Keratinocyte (primary cell): Measurements from ENCODE around the gene CCDC167. TPM values are rescaled to one million over a fixed set of nuclear protein-coding genes. Genes with fewer than 3 reads are reported as not detected.

Experiments used
- DNase-seq: peaks from one replicate; pipeline ENCODE4 v3.0.0-alpha.2; 2011; ENCODE audit warnings: low read depth, missing footprints, low spot score
- FAIRE-seq: peaks from 2 replicates; lab custom pipeline; 2011; peaks lifted over from hg19 to GRCh38; lab: Jason Lieb, UNC
- H2AFZ ChIP-seq: 2 replicates; pipeline ENCODE4 v1.6.0; 2012; ENCODE audit warnings: low read length, control low read depth, inconsistent platforms; ENCODE audit not compliant: control insufficient read depth
- H3K27ac ChIP-seq: 2 replicates; pipeline ENCODE4 v1.5.1; 2011; ENCODE audit warnings: low read length; ENCODE audit not compliant: control insufficient read depth, insufficient read depth
- H3K27me3 ChIP-seq: 3 replicates; pipeline ENCODE4 v1.6.0; 2011; ENCODE audit warnings: low read length; ENCODE audit not compliant: control insufficient read depth, insufficient read depth; ENCODE audit errors: extremely low read depth
- H3K36me3 ChIP-seq, 2 experiments: 2 replicates in 1 of 2; 3 replicates in 1 of 2; pipeline ENCODE4 v1.5.1; 2011; ENCODE audit warnings: low read length in 2 of 2, mild to moderate bottlenecking in 1 of 2; ENCODE audit not compliant: control insufficient read depth in 2 of 2, insufficient read depth in 2 of 2; ENCODE audit errors: extremely low read depth in 1 of 2
- H3K4me1 ChIP-seq: 3 replicates; pipeline ENCODE4 v1.5.1; 2011; ENCODE audit warnings: low read length; ENCODE audit not compliant: control insufficient read depth, insufficient read depth; ENCODE audit errors: extremely low read depth
- H3K4me2 ChIP-seq: 3 replicates; pipeline ENCODE4 v1.6.0; 2011; ENCODE audit warnings: low read depth, low read length; ENCODE audit not compliant: control insufficient read depth, insufficient read depth; ENCODE audit errors: extremely low read depth
- H3K4me3 ChIP-seq, 3 experiments: fragments of 200-600 bp in 1 of 3; sonication (generic) in 1 of 3; 2 replicates in 2 of 3; 3 replicates in 1 of 3; pipeline ENCODE4 v1.5.1; 2011 to 2016; ENCODE audit warnings: low read length in 3 of 3, mild to moderate bottlenecking in 3 of 3, control low read depth in 2 of 3, inconsistent platforms in 1 of 3, low read depth in 1 of 3, mixed read lengths in 1 of 3, mixed run types in 1 of 3, moderate library complexity in 1 of 3; ENCODE audit not compliant: control insufficient read depth in 2 of 3, insufficient read depth in 2 of 3; ENCODE audit errors: extremely low read depth in 1 of 3
- H3K79me2 ChIP-seq: 2 replicates; pipeline ENCODE4 v1.6.0; 2012; ENCODE audit warnings: low read length; ENCODE audit not compliant: control insufficient read depth, insufficient read depth
- H3K9ac ChIP-seq: 3 replicates; pipeline ENCODE4 v1.6.0; 2011; ENCODE audit warnings: low read length; ENCODE audit not compliant: control insufficient read depth, insufficient read depth; ENCODE audit errors: extremely low read depth
- H3K9me1 ChIP-seq: 3 replicates; pipeline ENCODE4 v1.6.0; 2011; ENCODE audit warnings: low read length; ENCODE audit not compliant: control insufficient read depth, insufficient read depth; ENCODE audit errors: extremely low read depth
- H3K9me3 ChIP-seq: 2 replicates; pipeline ENCODE4 v1.5.1; 2012; ENCODE audit warnings: low read depth, low read length; ENCODE audit not compliant: control insufficient read depth
- H4K20me1 ChIP-seq: 3 replicates; pipeline ENCODE4 v1.6.0; 2011; ENCODE audit warnings: low read length; ENCODE audit not compliant: control insufficient read depth, insufficient read depth; ENCODE audit errors: extremely low read depth
- EZH2 ChIP-seq: IDR thresholded peaks from one replicate; pipeline ENCODE4 v1.6.1; 2012; ENCODE audit warnings: inconsistent platforms, mild to moderate bottlenecking, low read length, moderate library complexity
- dilution Hi-C: fragments of 300-500 bp; cut with MboI; formaldehyde crosslinking; loops from one replicate; pipeline ENCODE4 v1.7.0; 2020; ENCODE audit warnings: low sequenced_read_pairs; ENCODE audit not compliant: extremely low pct_ligation_motif_present
- polyA plus RNA-seq, 5 experiments: library from polyadenylated mRNA; depleted of rRNA in 3 of 5; stranded (reverse) in 3 of 5; stranded (forward) in 1 of 5; unstranded in 1 of 5; fragments of >200 nt; gene quantifications; 1 replicate in 1 of 5; 2 replicates in 3 of 5; 3 replicates in 1 of 5; pipeline versions ENCODE4 v1.2.1 to v1.2.3, GENCODE V29; 2011 to 2012; ENCODE audit warnings: missing spikeins in 2 of 5, low read depth in 1 of 5, low replicate concordance in 1 of 5
- TF ChIP-seq, protein P1 (sequence below), 3 experiments: IDR thresholded peaks in 1 of 3; conservative IDR thresholded peaks in 1 of 3; optimal IDR thresholded peaks in 1 of 3; 2 replicates in 2 of 3; 3 replicates in 1 of 3; pipeline versions ENCODE3 to v1.5.1; 2011; ENCODE audit warnings: low read length in 3 of 3, mild to moderate bottlenecking in 3 of 3, moderate library complexity in 2 of 3, control low read depth in 1 of 3, inconsistent platforms in 1 of 3; ENCODE audit not compliant: insufficient read depth in 2 of 3; ENCODE audit errors: extremely low read depth in 1 of 3

CCDC167 gene
- polyA plus RNA-seq, 1 donor (not counting 4 experiments of a cell fraction or from before 2014, with no cell fraction given) = 39.8 TPM

- Histone ChIP-seq H4K20me1 (no peaks in the 10 kb centered on the region), H2AFZ (no peak overlapping the region), H3K9me1 (no peaks in the 10 kb centered on the region), H3K27ac (no peak overlapping the region), H3K9me3 (no peaks in the 10 kb centered on the region), H3K36me3 (no peaks in the 10 kb centered on the region), H3K79me2 (no peaks in the 10 kb centered on the region), H3K4me2 (no peak overlapping the region), H3K4me3 (no peak overlapping the region), H3K9ac (no peak overlapping the region), H3K4me1 (peaks cover 13% of the 10 kb centered on the region), H3K27me3 (peaks cover 11% of the 10 kb centered on the region)
- TF ChIP-seq, protein P1, sequence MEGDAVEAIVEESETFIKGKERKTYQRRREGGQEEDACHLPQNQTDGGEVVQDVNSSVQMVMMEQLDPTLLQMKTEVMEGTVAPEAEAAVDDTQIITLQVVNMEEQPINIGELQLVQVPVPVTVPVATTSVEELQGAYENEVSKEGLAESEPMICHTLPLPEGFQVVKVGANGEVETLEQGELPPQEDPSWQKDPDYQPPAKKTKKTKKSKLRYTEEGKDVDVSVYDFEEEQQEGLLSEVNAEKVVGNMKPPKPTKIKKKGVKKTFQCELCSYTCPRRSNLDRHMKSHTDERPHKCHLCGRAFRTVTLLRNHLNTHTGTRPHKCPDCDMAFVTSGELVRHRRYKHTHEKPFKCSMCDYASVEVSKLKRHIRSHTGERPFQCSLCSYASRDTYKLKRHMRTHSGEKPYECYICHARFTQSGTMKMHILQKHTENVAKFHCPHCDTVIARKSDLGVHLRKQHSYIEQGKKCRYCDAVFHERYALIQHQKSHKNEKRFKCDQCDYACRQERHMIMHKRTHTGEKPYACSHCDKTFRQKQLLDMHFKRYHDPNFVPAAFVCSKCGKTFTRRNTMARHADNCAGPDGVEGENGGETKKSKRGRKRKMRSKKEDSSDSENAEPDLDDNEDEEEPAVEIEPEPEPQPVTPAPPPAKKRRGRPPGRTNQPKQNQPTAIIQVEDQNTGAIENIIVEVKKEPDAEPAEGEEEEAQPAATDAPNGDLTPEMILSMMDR (optimal IDR thresholded peaks at IDR 0.05 in 1 of 3, IDR thresholded peaks at IDR 0.05 in 1 of 3, conservative IDR thresholded peaks at IDR 0.05 in 1 of 3; ENCODE audit: extremely low read depth in 1 of 3, insufficient read depth in 2 of 3, low read length in 3 of 3) = no peak
- TF ChIP-seq EZH2 = no peak
- dilution Hi-C loops = no loop called here
- FAIRE-seq (no peak), DNase-seq (no peak)
Measured at GRCh38 chr6:37512400-37513011, 12.8 kb upstream of the CCDC167 start.

GRCh38 chr6:37511910-37512399 lies 12.3 kb upstream of the CCDC167 start:
- Histone ChIP-seq H3K27me3 (peaks cover 11% of the 10 kb centered on the region), H4K20me1 (no peaks in the 10 kb centered on the region), H3K4me3 (no peak overlapping the region), H3K79me2 (no peaks in the 10 kb centered on the region), H3K4me1 (peaks cover 13% of the 10 kb centered on the region), H3K9ac (no peak overlapping the region), H3K9me3 (no peaks in the 10 kb centered on the region), H3K27ac (no peak overlapping the region), H2AFZ (no peak overlapping the region), H3K4me2 (no peak overlapping the region), H3K9me1 (no peaks in the 10 kb centered on the region), H3K36me3 (no peaks in the 10 kb centered on the region)
- no peak for TF ChIP-seq EZH2
- TF ChIP-seq, protein P1 (optimal IDR thresholded peaks at IDR 0.05 in 1 of 3, IDR thresholded peaks at IDR 0.05 in 1 of 3, conservative IDR thresholded peaks at IDR 0.05 in 1 of 3; ENCODE audit: extremely low read depth in 1 of 3, insufficient read depth in 2 of 3, low read length in 3 of 3) = no peak
- no peak for DNase-seq
- dilution Hi-C loops = no loop called here
- FAIRE-seq = no peak
